Stimulated activated naive CD8-positive, alpha-beta T cell treated with anti-CD3 and anti-CD28 coated beads, Interleukin-15, amount 100 ng/mL, for 72 hours (primary cell): ENCODE data around the gene APBA2.

Experiments
- ATAC-seq: fragments of 150-1000 bp; cut with Tn5 transposase; 2 replicates; pipeline ENCODE4 v1.10.0; 2021; ENCODE audit warnings: mild to moderate bottlenecking, moderate library complexity
- DNase-seq, 2 donors: peaks; one replicate each; pipeline ENCODE4 v3.0.0; 2021 to 2022
- H3K27ac Mint-ChIP-seq, 2 donors: one replicate each; pipeline ENCODE4 v1.8.0; 2022; ENCODE audit warnings: mild to moderate bottlenecking in 2 of 2, mixed read lengths in 2 of 2, moderate library complexity in 2 of 2
- H3K27me3 Mint-ChIP-seq: one replicate; pipeline ENCODE4 v1.8.0; 2022; ENCODE audit warnings: mixed read lengths
- H3K4me1 Mint-ChIP-seq: one replicate; pipeline ENCODE4 v1.8.0; 2022; ENCODE audit warnings: mild to moderate bottlenecking, mixed read lengths
- H3K4me3 Mint-ChIP-seq, 2 donors: one replicate each; pipeline ENCODE4 v1.8.0; 2022; ENCODE audit warnings: mild to moderate bottlenecking in 2 of 2, mixed read lengths in 2 of 2, moderate library complexity in 1 of 2
- H3K9me3 Mint-ChIP-seq, 2 donors: one replicate each; pipeline ENCODE4 v1.8.0; 2022; ENCODE audit warnings: mixed read lengths in 2 of 2

APBA2 gene

DNA sequence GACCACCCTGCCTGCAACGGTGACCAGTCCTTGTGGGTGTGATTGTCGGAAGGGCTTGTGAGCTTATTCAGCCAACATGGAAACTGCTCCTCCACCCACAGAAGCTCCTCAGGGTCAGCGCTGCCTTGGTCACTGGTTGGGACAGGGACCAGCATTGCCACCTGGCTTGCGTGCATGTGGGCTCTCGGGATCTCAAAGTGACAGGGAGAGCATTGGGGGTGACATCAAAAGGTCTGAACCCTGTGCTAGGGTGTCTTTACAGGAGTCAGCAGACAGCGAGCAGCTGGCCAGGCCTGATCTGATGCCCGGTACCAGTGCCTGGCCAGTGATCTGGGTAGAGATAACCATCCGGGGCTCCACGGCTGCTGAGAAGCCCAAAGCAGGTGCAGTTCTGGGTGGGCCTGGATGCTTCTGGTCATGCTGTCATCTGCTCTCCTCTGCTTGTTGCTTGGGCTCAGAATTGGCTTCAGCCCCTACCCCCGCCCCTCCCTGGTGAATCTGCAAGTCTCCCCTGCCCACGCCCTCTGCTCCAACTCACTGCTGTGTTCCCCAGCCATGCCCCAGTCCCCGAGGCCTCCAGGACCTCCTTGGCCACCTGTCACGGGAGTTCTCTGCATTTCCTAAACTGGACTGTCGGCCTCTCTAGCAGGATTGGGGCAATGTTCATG, 249.0 kb downstream of the APBA2 start:
- no peaks in the 10 kb centered on the region for H3K9me3 Mint-ChIP-seq
- H3K4me3 Mint-ChIP-seq, result no peak overlapping the region
- DNase-seq (no peak), ATAC-seq (no peak)
- H3K27me3 Mint-ChIP-seq, result peaks cover 51% of the 10 kb centered on the region
- peaks cover 11% of the 10 kb centered on the region for H3K4me1 Mint-ChIP-seq
- no peak overlapping the region for H3K27ac Mint-ChIP-seq

DNA sequence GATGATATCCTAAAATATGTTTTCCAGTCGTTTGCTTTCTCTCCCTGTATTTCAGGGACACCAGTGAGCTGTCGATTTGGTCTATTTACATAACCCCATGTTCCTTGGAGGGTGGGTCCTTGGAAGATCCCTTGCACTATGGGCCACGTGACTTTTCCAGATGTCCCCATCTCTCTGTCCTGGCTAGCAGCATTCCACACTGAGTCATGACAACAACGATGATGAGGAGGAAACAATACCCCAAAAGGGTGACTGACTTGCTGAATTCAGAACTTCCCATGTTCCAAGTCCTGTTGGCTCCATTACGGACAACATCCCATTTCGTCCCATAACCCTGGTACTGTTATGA, 249.5 kb downstream of the APBA2 start:
- no peak overlapping the region for H3K4me3 Mint-ChIP-seq
- H3K27ac Mint-ChIP-seq, result no peak overlapping the region
- peaks cover 16% of the 10 kb centered on the region for H3K4me1 Mint-ChIP-seq
- no peak for DNase-seq
- peaks cover 51% of the 10 kb centered on the region for H3K27me3 Mint-ChIP-seq
- ATAC-seq, result no peak
- H3K9me3 Mint-ChIP-seq, result no peaks in the 10 kb centered on the region

DNA sequence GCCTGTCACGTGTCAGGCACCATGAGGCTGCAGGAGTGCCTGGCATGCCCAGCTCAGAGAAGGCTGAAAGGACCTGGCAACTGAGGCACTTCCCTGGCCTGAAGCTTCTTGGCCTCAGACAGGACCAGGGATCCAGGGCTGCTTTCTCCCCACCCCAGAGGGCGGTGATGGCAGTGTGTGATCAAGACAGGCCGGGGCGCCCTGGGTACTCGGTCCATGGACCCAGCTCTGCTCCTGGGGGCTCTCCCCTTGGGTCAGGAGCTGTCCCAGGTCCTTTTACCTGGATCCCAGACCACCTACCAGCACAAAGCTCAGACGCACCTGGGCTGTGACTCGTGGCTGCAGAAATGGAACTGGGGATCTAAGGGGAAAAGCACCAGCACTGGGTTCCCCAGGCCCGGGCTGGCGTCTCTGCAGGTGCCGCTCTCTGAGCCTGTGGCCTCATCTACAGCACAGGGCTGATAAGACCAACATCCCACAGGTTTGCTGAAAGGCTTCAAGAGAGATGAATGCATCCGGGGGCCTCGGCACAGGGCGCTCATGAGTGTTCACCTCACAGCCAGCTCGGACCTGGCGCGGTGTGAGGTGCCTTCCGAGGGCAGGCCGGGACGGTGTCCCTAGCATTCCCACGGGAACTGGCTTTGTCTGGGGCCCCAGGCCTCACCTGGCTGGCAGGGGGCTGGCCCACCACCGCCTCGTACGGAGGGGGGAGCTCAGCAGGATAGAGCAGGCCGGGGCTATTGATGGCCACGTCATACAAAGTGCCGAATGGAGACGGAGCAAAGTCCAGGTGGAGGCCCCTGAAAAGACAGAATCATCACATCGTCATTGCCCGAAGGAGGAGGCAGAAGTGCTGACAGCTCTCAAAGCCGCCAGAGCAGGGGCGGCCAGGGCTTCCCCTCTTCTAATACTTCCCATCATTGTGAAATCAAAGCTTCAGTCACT, 250.2 kb downstream of the APBA2 start:
- Mint-ChIP-seq H3K9me3 (no peaks in the 10 kb centered on the region), H3K4me1 (peaks cover 17% of the 10 kb centered on the region), H3K27ac (peak overlapping the region in 1 of 2 donors; percentile 35), H3K27me3 (peaks cover 56% of the 10 kb centered on the region), H3K4me3 (no peak overlapping the region)
- ATAC-seq (no peak), DNase-seq (no peak)

DNA sequence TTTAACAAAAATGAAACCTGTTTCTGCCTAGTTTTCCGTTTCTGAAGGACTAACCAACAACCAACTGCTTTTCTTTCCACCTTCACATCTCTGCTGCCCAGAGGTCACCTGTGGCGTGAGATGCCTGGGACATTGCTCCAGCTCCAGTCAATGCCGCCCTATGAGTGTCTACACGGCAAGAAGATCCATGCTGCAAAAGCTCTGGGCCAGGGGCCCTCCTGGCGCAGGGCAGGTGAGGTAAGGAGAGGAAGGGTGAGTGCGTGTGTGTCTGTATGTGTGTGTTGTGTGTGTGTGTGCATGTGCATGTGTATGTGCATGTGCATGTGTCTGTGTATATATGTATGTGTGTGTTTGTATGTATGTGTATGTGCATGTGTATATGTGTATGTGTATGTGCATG, 252.5 kb downstream of the APBA2 start:
- no peak for ATAC-seq
- Mint-ChIP-seq H3K4me3 (no peak overlapping the region), H3K27ac (no peak overlapping the region), H3K4me1 (peaks cover 10% of the 10 kb centered on the region), H3K9me3 (no peaks in the 10 kb centered on the region), H3K27me3 (peaks cover 62% of the 10 kb centered on the region)
- no peak for DNase-seq

DNA sequence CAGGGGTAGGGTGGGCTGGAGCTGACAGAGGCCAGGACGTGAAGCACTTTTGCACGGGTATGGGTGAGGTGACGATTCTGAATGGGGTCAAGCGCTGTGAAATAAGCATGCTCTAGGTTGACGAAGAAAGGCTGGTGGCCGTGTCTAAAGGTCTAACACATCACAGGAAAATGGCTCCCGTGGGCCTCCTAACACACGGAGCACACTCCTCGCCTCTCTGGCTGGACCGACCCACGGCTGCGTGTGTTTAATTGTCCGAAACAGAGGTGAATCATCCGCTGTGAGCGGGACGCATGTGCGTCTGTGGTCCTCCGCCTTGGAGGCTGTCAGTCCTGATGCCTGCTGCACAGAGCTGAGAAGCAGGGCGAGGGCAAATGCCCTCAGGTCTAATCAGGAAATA, 253.3 kb downstream of the APBA2 start:
- ATAC-seq (no peak), DNase-seq (no peak)
- Mint-ChIP-seq H3K4me3 (no peak overlapping the region), H3K27ac (no peak overlapping the region), H3K4me1 (peaks cover 10% of the 10 kb centered on the region), H3K27me3 (peaks cover 62% of the 10 kb centered on the region), H3K9me3 (no peaks in the 10 kb centered on the region)

- DNase-seq (peak; percentile 65 to 66), ATAC-seq (peak; percentile 85)
- no peak overlapping the region for H3K27ac Mint-ChIP-seq
- no peaks in the 10 kb centered on the region for H3K9me3 Mint-ChIP-seq
- peak overlapping the region in 1 of 2 donors; percentile 36 for H3K4me3 Mint-ChIP-seq
- peaks cover 65% of the 10 kb centered on the region for H3K27me3 Mint-ChIP-seq
- H3K4me1 Mint-ChIP-seq, result peaks cover 10% of the 10 kb centered on the region
Observed at GRCh38 chr15:29139540-29140459, 254.0 kb downstream of the APBA2 start.

DNA sequence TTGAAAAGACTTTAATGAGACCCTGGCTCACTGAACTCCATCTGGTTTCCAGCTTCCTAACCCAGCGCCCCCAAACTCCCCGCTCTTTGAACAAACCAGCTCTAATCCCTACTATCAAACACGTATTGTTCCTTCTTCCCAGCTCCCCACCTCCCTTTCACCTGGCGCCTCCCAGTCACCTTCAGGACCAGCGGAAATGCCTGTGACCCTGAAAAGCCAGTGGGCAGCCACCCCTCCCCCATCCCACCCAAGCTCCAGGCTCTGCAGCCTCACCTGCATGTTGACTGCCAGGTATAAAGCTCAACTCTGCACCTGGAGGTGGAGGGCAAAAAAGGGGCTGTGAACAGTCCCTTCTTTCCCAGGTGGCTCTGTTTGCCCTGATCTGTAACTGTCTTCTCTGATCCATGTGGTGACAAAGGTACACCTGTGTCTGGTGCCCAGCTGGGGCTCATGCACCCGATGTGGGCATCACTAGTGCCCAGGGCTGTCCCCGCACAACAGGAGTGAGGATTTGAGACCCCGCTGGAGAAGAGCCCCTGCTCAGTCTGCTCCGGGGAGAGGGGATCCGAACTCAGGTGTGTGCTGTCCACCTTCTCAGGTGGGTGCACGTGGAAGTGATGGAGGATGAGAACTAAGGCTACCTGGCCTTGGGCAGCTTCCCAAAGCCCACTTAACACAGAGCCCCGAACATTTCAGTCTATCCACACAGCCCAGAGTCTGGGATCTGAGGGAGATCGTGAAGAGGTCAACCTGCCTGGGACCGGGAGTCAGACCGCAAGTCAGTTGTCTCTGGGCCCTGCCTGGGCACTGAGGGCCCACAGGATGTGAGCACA, 254.9 kb downstream of the APBA2 start:
- DNase-seq (no peak), ATAC-seq (no peak)
- H3K27ac Mint-ChIP-seq, result peak overlapping the region in 1 of 2 donors; percentile 54

DNA sequence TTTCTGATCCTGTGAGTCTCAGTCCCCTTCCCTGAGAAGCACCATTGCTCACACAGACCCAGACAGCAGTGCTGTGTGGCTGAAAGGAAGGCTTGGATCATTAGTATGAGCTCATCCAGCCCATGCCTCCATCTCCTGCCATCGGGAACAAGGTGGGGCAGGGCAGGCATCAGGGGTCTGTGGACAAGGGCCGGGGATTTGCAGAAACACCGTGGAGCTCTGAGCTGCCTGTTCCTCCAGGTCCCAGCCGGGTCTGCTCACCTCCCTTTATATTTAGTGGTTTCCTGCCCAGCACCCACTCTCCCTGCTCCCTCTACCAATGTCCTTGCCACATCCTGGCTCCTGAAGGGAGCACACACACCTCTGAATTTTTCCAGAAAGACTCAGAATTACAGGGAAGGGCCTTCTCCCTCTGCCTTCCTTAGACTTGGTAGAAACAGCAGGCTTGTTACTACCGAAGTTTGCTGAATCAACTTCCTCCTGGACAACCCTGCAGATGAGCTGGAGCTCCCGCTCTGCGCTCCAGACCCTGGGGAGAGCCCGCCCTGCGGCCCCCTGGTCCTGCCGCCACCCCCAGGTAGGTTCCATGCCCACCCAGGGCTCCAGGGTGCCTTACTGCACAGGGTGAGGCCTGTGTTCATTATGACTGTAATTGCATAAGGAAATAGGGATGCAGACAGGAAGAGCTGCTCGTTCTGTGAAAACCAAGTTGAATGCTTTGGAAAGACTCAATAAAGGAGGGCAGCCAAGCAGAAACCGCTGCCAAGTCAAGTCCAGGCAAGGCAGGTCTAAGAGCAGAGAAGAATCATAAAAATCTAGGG, 255.7 kb downstream of the APBA2 start:
- H3K9me3 Mint-ChIP-seq, result no peaks in the 10 kb centered on the region
- H3K27ac Mint-ChIP-seq, result peak overlapping the region in 1 of 2 donors; percentile 72
- H3K27me3 Mint-ChIP-seq, result peaks cover 65% of the 10 kb centered on the region
- no peak for ATAC-seq
- H3K4me3 Mint-ChIP-seq, result no peak overlapping the region
- peak in 1 of 2 donors; percentile 3 for DNase-seq
- H3K4me1 Mint-ChIP-seq, result peaks cover 10% of the 10 kb centered on the region

More for the DNA sequence above, 254.9 kb downstream of the APBA2 start:
- H3K9me3 Mint-ChIP-seq, result no peaks in the 10 kb centered on the region
- H3K27me3 Mint-ChIP-seq, result peaks cover 65% of the 10 kb centered on the region
- H3K4me1 Mint-ChIP-seq, result peaks cover 10% of the 10 kb centered on the region
- no peak overlapping the region for H3K4me3 Mint-ChIP-seq

DNA sequence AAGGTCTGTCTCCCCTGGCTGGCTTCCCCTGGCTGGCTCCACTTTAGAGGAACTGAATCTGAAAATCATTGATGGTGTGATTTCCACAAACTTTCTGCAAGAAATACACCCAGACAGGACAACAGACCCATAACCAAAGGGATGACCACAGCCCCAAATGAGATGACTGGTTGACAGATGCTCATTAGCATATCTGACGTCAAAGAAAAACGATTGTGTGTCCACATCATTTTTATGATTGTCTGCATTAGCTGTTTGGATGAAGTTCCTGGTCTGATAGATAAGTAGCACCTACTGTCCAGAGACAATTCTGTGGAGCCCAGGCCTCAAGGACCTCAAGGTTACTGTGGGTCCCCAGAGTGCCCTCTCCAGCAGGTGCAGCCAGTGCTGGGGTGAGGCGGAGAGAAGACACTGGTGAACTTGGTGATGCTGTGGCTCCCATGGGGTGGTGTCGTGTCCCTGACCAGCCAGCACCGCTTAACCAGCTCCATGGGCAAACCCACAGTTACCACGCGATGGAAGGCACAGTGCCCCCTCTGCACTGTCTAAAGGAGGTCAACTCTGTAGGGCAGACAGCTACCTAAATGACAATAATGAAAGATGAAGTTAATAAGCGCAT, 256.5 kb downstream of the APBA2 start:
- no peak overlapping the region for H3K4me3 Mint-ChIP-seq
- DNase-seq (no peak), ATAC-seq (no peak)
- peaks cover 65% of the 10 kb centered on the region for H3K27me3 Mint-ChIP-seq
- H3K9me3 Mint-ChIP-seq, result no peaks in the 10 kb centered on the region
- H3K27ac Mint-ChIP-seq, result no peak overlapping the region
- peaks cover 10% of the 10 kb centered on the region for H3K4me1 Mint-ChIP-seq

- no peak for DNase-seq
- Mint-ChIP-seq H3K9me3 (no peaks in the 10 kb centered on the region), H3K4me3 (no peak overlapping the region), H3K27ac (no peak overlapping the region), H3K4me1 (peaks cover 10% of the 10 kb centered on the region), H3K27me3 (peaks cover 70% of the 10 kb centered on the region)
- no peak for ATAC-seq
Observed at GRCh38 chr15:29143293-29143692, 257.5 kb downstream of the APBA2 start.

GRCh38 chr15:29143909-29144635, 258.3 kb downstream of the APBA2 start:
- Mint-ChIP-seq H3K27ac (no peak overlapping the region), H3K27me3 (peaks cover 63% of the 10 kb centered on the region), H3K9me3 (no peaks in the 10 kb centered on the region), H3K4me1 (peaks cover 10% of the 10 kb centered on the region), H3K4me3 (no peak overlapping the region)
- no peak for ATAC-seq
- no peak for DNase-seq

GRCh38 chr15:29149738-29150075, 263.9 kb downstream of the APBA2 start:
- DNase-seq (no peak), ATAC-seq (peak; percentile 20)

More at GRCh38 chr15:29149738-29150075, 263.9 kb downstream of the APBA2 start:
- Mint-ChIP-seq H3K4me3 (no peak overlapping the region), H3K9me3 (peaks cover 0 to 4% of the 10 kb centered on the region in 2 donors), H3K27ac (no peak overlapping the region), H3K27me3 (peaks cover 8% of the 10 kb centered on the region), H3K4me1 (no peaks in the 10 kb centered on the region)
